Subcutaneous abdominal adipose tissue (tissue), 5 donors: Measurements from ENCODE around the gene EXPH5.

Experiments
- H3K27ac ChIP-seq: one replicate; pipeline ENCODE4 v1.7.0; 2013; ENCODE audit warnings: low read depth, mild to moderate bottlenecking, inconsistent platforms, low read length, moderate library complexity
- H3K27me3 ChIP-seq, 5 donors: one replicate each; pipeline ENCODE4 v1.7.0; 2013; ENCODE audit warnings: low read length in 5 of 5, inconsistent platforms in 1 of 5; ENCODE audit not compliant: control insufficient read depth in 5 of 5, insufficient read depth in 4 of 5
- H3K36me3 ChIP-seq, 5 donors: one replicate each; pipeline ENCODE4 v1.7.0; 2013; ENCODE audit warnings: low read length in 5 of 5; ENCODE audit not compliant: control insufficient read depth in 5 of 5, insufficient read depth in 5 of 5
- H3K4me1 ChIP-seq, 5 donors: one replicate each; pipeline ENCODE4 v1.7.0; 2013; ENCODE audit warnings: low read length in 5 of 5, mild to moderate bottlenecking in 3 of 5, moderate library complexity in 1 of 5; ENCODE audit not compliant: control insufficient read depth in 5 of 5, insufficient read depth in 5 of 5
- H3K4me3 ChIP-seq, 5 donors: one replicate each; pipeline ENCODE4 v1.7.0; 2013; ENCODE audit warnings: low read length in 5 of 5, low read depth in 1 of 5
- H3K9ac ChIP-seq, 5 donors: one replicate each; pipeline ENCODE4 v1.7.0; 2013; ENCODE audit warnings: low read length in 5 of 5, mild to moderate bottlenecking in 4 of 5, moderate library complexity in 3 of 5
- H3K9me3 ChIP-seq, 5 donors: one replicate each; pipeline ENCODE4 v1.7.0; 2013; ENCODE audit warnings: low read length in 5 of 5; ENCODE audit not compliant: control insufficient read depth in 5 of 5
- donor health status: healthy.
- donor health status: healthy.
- donor health status: healthy.
- donor health status: healthy.
- donor health status: healthy.

The EXPH5 gene

GRCh38 chr11:108500721-108501120 is 92.8 kb downstream of the EXPH5 start:
- no peak overlapping the region for H3K27ac ChIP-seq
- peaks cover 0 to 18% (median 10%) of the 10 kb centered on the region in 5 donors for H3K4me1 ChIP-seq

GRCh38 chr11:108500169-108500568 is 93.4 kb downstream of the EXPH5 start:
- Histone ChIP-seq H3K27ac (no peak overlapping the region), H3K9me3 (no peaks in the 10 kb centered on the region), H3K36me3 (no peaks in the 10 kb centered on the region), H3K27me3 (no peaks in the 10 kb centered on the region), H3K4me3 (no peak overlapping the region), H3K9ac (no peak overlapping the region), H3K4me1 (peaks cover 0 to 18% (median 10%) of the 10 kb centered on the region in 5 donors)

More at GRCh38 chr11:108500721-108501120, 92.8 kb downstream of the EXPH5 start:
- no peaks in the 10 kb centered on the region for H3K27me3 ChIP-seq
- H3K4me3 ChIP-seq = no peak overlapping the region
- no peak overlapping the region for H3K9ac ChIP-seq
- H3K36me3 ChIP-seq = no peaks in the 10 kb centered on the region
- no peaks in the 10 kb centered on the region for H3K9me3 ChIP-seq

GRCh38 chr11:108498816-108499408 is 94.7 kb downstream of the EXPH5 start:
- H3K27ac ChIP-seq = peak overlapping the region; percentile 94
- H3K9me3 ChIP-seq = no peaks in the 10 kb centered on the region
- no peaks in the 10 kb centered on the region for H3K36me3 ChIP-seq
- H3K4me3 ChIP-seq = peak overlapping the region; percentile 48 to 83 (median 74)
- peaks cover 0 to 21% (median 10%) of the 10 kb centered on the region in 5 donors for H3K4me1 ChIP-seq
- peak overlapping the region in 4 of 5 donors; percentile 64 to 82 (median 70) for H3K9ac ChIP-seq
- H3K27me3 ChIP-seq = no peaks in the 10 kb centered on the region

- Histone ChIP-seq H3K4me3 (peak within 1 kb of the TSS; percentile 69 to 85 (median 80)), H3K36me3 (no peaks in the 10 kb centered on the region), H3K9me3 (no peaks in the 10 kb centered on the region), H3K9ac (peak within 1 kb of the TSS; percentile 64 to 85 (median 78)), H3K27ac (peak within 1 kb of the TSS; percentile 94), H3K27me3 (no peaks in the 10 kb centered on the region), H3K4me1 (peaks cover 0 to 21% (median 10%) of the 10 kb centered on the region in 5 donors)
Observed at GRCh38 chr11:108498046-108498815, 95.3 kb downstream of the EXPH5 start, which contains the start of gene POGLUT3. Gene POGLUT3, minus strand, starts transcription at chr11:108498384. Its CDS starts 18 bp downstream, at chr11:108498366.

GRCh38 chr11:108497317-108498045 is 96.1 kb downstream of the EXPH5 start:
- peak overlapping the region; percentile 64 to 85 (median 71) for H3K9ac ChIP-seq
- H3K9me3 ChIP-seq = no peaks in the 10 kb centered on the region
- H3K4me3 ChIP-seq = peak overlapping the region; percentile 69 to 85 (median 80)
- peaks cover 0 to 21% (median 10%) of the 10 kb centered on the region in 5 donors for H3K4me1 ChIP-seq
- H3K27ac ChIP-seq = peak overlapping the region; percentile 94
- no peaks in the 10 kb centered on the region for H3K36me3 ChIP-seq
- no peaks in the 10 kb centered on the region for H3K27me3 ChIP-seq

- peak overlapping the region; percentile 69 to 85 (median 80) for H3K4me3 ChIP-seq
- H3K27me3 ChIP-seq = no peaks in the 10 kb centered on the region
- H3K4me1 ChIP-seq = peaks cover 0 to 21% (median 10%) of the 10 kb centered on the region in 5 donors
- no peaks in the 10 kb centered on the region for H3K36me3 ChIP-seq
- H3K9me3 ChIP-seq = no peaks in the 10 kb centered on the region
- H3K27ac ChIP-seq = peak overlapping the region; percentile 94
- H3K9ac ChIP-seq = peak overlapping the region; percentile 64 to 85 (median 71)
Observed at GRCh38 chr11:108496643-108497256, 96.8 kb downstream of the EXPH5 start.

GRCh38 chr11:108495326-108495725 is 98.2 kb downstream of the EXPH5 start:
- Histone ChIP-seq H3K9ac (no peak overlapping the region), H3K27ac (no peak overlapping the region)

GRCh38 chr11:108494182-108494581 is 99.4 kb downstream of the EXPH5 start:
- Histone ChIP-seq H3K4me1 (peaks cover 0 to 21% (median 10%) of the 10 kb centered on the region in 5 donors), H3K36me3 (peaks cover 0 to 12% (median 9%) of the 10 kb centered on the region in 5 donors), H3K27ac (no peak overlapping the region), H3K27me3 (no peaks in the 10 kb centered on the region), H3K9me3 (no peaks in the 10 kb centered on the region), H3K9ac (no peak overlapping the region), H3K4me3 (no peak overlapping the region)

More at GRCh38 chr11:108495326-108495725, 98.2 kb downstream of the EXPH5 start:
- H3K36me3 ChIP-seq = peaks cover 0 to 2% (median 1%) of the 10 kb centered on the region in 5 donors
- peaks cover 0 to 21% (median 10%) of the 10 kb centered on the region in 5 donors for H3K4me1 ChIP-seq
- no peak overlapping the region for H3K4me3 ChIP-seq
- no peaks in the 10 kb centered on the region for H3K9me3 ChIP-seq
- no peaks in the 10 kb centered on the region for H3K27me3 ChIP-seq

GRCh38 chr11:108491936-108492335 is 101.6 kb downstream of the EXPH5 start:
- Histone ChIP-seq H3K27me3 (no peaks in the 10 kb centered on the region), H3K9me3 (no peaks in the 10 kb centered on the region), H3K4me1 (peaks cover 0 to 8% (median 5%) of the 10 kb centered on the region in 5 donors), H3K4me3 (no peak overlapping the region), H3K9ac (no peak overlapping the region), H3K36me3 (peaks cover 6 to 18% (median 9%) of the 10 kb centered on the region in 5 donors), H3K27ac (no peak overlapping the region)
